HG02981 (cell line): ENCODE results near the gene CEP89.
"Not testable (repeated sequence)": the region's sequence is repeated elsewhere in the genome, so short reads cannot be mapped to it uniquely, and the experiment has no call there.

Experiments used
- ATAC-seq: cut with Tn5 transposase; IDR thresholded peaks from one replicate; pipeline ENCODE4 v1.9.1; 2021; ENCODE audit warnings: mild to moderate bottlenecking, moderate library complexity; ENCODE audit not compliant: unreplicated experiment

Gene CEP89

DNA sequence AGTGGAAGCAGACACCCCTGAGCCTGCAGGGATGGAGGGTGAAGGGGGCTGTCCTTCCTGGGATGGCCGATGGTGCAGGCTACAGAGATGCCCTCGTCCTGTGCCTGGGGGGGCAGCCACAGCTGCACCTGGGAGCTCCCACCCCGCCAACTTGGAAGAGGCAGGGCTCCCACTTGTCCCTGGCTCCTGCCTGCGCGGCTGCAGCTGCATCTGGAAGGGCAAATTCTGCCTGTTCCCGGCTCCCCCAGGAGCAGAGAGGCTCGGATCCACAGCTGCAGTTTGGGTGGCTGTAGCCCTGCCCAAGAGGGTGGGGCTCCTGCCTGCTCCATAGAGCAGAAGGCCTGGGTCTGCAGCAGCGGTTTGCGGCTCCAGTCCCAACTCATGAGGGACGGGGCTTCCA is 2.2 kb downstream of the CEP89 start:
- no peak for ATAC-seq

DNA sequence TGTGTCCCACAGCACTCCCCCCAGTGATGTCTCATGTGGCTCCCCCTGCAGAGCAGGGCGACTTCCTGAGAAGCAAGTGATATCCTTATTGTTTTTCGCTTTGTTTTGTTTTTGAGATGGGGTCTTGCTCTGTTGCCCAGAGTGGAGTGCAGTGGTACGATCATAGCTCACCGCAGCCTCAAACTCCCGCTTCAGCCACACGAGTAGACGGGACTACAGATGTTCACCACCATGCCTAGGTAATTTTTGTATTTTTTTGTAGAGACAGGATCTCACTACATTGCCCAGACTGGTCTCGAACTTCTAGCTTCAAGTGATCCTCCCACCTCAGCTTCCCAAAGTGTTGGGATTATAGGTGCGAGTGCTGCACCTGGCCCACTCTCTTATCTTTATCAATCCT is 5.0 kb downstream of the CEP89 start:
- ATAC-seq, result no peak

DNA sequence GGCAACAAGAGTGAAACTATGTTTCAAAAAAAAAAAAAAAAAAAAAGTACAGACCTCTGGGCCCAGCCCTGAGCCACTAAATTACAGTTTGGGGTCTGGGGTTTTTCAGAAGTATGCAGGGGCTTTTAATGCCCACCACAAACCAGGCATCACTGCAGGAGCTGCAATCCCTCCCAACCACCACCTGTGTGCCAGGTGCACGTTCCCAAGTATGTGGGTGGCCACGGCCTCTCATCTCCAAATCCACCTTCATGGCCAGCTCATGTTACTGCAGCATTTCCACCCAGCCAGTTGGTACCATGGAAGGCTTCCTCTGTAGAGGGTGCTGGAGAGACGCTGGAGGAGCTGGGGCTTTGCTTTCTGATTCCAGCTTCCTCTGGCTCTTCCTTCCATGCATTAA is 26.5 kb downstream of the CEP89 start:
- no peak for ATAC-seq

DNA sequence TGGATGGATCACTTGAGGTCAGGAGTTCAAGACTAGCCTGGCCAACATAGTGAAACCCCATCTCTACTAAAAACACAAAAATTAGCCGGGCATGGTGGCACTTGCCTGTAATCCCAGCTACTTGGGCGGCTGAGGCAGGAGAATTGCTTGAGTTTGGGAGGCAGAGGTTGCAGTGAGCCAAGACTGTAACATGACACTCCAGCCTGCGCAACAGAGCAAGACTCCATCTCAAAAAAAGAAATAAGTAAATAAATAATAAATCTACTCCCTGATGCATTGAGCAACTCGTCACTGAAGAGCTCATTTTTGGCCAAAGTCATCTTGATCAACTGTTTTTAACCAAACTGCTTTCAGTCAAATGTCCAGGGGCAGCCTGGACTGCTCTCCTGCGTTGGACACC is 30.5 kb downstream of the CEP89 start:
- not testable (repeated sequence) for ATAC-seq

DNA sequence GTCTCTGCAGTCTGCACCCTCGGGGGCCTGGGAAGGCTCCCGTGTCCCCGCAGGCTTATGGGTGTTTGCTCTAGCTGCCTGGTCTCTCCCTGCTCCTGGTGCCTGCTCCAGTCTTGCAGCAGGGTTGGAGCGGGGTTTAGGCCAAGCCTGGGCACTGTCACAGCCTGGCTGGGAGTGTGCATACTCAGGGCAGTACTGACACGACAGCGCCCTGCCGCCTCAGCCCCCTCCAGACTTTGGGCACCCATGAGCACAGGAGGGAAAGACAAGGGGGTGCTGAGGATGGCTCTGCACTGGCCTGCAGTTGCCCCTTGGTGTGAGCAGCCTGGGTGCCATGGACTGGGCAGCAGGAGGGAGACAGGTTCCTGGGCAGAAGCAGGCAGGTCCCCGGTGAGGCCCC is 35.7 kb downstream of the CEP89 start:
- no peak for ATAC-seq

DNA sequence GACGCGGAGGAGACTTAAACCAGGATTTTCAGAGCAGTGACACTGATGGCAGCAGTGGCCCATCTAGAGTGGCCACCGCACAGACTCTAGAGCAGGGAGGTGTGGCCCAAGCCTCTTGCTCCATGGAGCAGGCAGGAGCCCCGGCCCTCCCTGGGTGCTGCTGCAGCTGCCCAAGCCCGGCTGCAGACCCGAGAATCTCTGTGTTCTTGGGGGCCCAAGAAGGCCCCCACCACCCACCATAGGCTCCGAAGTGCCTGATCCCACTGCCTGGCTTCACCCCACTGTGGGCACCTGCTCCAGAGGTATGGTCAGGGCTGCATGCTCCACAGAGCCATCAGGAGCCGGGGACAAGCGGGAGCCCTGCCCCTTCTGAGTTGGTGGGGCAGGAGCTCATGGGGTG is 36.1 kb downstream of the CEP89 start:
- ATAC-seq, result no peak

DNA sequence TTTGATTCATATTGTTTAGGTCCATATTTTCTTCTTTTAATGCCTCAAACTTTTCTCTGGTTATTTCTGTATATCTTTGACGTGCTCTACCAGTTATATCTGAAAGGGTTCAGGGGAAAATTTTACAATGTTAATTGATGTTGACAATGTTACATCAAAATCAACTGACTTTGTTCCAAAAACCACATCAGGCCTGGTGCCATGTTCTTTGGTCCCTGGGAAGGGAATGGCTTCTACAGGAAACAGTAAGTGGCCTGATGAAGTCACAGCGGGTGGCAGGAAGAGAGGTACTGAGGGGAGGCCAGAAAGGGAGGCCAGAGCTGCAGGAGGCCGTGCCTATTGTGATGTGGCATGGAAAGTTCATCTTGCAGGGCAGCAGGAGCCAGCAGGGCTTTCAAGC is 38.2 kb downstream of the CEP89 start:
- ATAC-seq, result no peak

DNA sequence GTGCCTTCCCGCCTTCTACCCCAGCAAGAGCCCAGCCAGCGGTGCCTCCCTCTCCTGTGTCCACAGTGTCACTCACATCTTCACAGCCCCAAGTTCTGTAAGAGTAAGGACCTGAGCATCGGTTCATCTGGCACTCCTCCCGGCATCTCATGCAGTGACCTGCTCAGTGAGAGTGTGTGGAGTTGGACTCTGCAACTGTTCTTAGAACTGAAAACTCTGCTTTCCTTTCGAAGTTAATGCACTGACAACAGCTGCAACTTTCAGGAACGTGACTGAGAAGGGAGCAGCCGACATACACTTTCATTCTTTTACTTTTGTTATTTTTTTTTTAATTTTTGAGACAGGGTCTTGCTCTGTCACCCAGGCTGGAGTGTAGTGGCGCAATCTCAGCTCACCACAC is 41.2 kb downstream of the CEP89 start:
- ATAC-seq, result no peak

DNA sequence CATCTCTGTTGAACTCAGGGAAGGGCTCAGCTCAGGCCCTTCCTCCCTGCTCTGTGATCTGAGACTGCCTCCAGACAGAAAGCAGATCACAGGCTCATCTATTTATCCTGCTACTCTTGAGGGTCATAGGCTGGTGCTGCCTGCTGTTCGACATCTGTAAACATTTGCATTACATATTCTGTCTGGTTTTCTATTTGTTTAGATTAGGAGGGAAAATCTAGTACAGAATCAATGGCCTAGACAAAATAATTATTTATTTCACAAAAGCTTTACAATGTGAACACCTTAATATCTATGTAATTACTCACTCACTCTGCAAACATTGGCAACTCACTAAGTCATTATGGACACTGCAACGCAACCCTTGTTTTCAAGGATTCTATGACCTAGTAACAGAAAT is 43.0 kb downstream of the CEP89 start:
- ATAC-seq, result no peak

DNA sequence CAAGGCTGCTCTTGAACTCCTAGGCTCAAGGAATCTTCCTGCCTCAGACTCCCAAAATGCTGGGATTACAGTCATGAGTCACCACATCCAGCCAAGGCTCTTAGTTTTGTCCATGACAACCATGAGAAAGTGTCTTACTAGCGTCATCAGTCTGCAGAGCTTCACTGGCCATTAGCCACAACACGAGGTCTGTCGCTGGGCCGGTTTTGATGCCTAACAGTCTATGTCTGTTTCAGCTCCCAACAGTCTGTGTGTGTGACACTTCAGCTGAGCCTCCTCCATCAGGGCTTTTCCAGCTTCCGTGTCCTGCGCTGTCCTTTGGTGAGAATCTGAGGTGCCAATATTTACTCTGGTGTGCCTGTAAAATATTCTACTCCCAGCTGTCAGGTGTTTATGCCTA is 47.6 kb downstream of the CEP89 start:
- ATAC-seq, result no peak

DNA sequence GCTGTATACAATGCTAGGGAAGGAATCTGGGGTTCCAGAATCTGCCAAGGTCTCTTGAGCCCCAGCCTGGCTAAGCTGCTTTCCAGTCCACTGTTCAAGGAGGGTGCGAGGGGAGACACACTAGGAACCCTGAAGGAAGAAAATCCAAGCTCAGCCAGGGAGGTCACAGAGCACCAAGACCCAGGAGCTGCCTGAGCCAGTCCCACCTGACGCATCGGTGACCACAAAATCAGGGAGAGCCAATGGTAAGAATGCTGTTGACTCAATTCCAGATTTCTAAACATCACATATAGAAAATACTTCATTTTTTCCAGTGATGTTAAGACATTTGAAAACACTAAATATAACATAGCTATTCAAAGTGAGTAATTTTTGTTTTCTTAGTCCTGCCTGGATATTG is 50.1 kb downstream of the CEP89 start:
- ATAC-seq, result no peak

DNA sequence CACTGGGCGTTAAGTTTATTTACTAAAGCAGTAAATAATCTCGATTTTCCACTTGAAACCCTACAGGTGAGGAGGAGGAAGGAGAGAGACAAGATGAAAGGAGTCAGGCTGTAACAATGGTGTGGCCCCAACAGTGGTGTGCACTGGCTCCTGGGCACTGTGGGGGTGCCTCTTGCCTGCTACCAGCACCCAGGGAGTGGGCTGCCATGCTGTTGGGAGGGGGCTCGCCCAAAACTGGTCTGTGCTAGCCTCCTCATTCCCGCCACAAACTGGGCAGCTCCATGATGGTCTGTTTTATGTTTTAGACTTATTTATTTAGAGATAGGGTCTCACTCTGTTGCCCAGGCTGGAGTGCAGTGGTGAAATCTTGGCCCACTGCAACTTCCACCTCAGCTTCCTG is 52.4 kb downstream of the CEP89 start:
- no peak for ATAC-seq

DNA sequence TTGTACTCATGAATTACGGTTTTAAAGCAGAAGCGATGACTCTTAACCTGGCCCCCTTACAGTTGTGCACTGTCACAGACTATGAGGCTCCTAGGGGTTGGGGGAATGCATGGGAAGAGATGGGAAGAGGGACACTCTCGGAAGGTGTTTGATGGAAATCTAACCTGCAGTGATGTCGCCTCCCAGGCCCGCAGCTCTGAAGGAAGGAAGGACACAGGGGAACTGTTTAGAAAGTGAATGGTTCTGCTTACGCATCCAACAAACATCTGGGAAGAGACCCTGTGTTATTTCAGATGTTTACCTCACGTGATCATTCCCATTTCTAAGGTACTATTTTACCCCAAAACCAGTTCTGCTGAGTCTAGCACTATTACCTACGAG is 54.2 kb downstream of the CEP89 start:
- no peak for ATAC-seq

DNA sequence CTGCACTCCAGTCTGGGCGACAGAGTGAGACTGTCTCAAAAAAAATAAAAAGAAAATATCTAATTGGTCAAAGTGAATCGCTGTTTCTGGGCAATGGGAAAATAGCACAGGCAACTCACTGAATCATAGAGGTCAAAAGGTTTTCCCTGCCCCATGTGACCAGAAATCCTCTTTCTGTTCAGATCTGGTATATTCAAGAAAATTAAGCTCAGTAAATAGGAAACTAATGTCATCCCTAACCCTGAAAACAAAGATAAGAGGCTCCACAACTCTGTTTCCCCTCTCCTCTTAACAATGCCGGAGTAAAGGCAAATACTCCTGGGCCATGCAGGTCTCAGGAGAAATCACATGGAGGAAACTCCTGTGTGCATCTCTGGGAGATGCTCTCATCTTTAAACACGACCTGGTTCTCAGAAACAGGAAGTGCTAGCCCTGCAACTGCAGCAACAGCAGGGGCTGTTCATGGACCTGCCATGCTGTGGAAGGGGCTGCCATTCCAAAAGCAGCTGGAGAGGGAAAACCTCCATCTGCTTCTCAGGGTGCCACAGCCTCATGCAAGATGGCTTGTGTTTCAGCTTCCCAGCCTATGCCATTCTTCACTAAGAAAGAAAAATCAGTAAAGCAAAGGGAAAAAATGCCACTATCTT is 54.7 kb downstream of the CEP89 start:
- ATAC-seq, result no peak

DNA sequence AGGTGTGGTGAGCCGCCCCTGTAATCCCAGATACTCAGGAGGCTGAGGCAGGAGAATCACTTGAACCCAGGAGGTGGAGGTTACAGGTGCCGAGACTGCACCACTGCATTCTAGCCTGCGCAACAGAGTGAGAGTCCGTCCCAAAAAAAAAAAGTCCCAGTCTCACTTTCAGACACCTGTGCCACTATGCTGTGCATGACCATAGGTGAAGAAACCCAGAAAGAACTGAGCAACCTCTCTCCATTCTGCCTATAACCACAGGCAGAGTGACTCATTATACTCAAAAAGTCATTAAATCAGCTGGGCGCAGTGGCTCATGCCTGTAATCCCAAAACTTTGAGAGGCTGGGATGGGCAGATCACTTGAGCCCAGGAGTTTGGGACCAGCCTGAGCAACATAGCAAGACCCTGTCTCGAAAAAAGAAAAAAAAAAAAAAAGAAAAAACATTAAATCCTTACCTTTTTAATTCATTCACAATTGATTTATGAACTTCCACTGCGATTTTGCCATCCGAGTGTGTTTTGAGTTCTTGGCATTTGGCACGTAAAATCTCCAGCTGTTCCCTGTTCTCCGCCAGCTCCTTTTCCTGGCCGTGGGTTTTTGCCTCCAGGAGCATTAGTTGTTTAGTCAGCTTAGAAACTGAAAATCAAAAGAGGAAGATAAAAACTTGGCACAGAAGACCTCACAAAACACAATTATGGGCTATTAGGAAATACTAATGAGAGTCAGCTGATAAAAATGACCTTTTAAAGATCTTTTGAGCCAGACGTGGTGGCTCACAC is 56.7 kb downstream of the CEP89 start:
- ATAC-seq, result no peak

DNA sequence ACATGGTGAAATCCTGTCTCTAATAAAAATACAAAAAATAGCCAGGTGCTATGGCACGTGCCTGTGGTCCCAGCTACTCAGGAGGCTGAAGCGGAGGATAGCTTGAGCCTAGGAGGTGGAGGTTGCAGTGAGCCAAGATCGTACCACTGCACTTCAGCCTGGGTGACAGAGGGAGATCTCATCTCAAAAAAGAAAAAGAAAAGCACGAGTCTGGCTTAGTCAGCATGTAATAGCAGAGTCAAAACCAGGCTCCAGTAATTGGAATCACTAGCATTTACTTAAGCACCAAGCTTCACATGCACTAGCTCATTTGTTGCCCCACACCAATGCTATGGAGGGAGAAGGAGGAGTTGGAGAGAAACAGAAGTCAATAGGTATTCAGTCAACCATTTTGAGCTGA is 60.3 kb downstream of the CEP89 start:
- ATAC-seq, result no peak

DNA sequence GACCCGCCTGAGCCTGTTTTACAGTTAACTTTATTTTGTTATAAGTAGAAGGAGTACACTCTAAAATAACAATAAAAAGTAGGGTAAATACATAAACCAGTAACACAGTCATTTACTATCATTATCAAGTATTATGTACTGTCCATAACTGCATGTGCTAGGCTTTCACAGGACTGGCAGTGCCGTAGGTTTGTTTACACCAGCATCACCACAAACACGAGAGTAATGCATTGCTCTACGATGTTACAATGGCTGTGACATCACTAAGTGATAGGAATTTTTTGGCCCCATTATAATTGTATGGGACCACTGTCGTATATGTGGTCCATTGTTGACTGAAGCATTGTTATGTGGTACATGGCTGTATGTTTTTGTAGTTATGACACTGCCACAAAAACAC is 60.9 kb downstream of the CEP89 start:
- no peak for ATAC-seq

DNA sequence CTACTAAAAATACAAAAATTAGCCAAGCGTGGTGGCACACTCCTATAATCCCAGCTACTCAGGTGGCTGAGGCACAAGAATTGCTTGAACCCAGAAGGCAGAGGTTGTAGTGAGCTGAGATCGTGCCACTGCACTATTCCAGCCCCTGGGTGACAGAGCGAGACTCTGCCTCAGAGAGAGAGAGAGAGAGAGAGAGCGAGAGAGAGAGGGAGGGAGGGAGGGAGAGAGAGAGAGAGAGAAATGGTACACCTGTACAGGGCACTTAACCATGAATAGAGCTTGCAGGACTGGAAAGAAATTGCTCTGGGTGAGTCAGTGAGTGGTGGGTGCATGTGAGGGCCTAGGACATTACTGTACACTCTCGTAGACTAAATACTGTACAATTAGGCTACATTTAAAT is 61.7 kb downstream of the CEP89 start:
- no peak for ATAC-seq

DNA sequence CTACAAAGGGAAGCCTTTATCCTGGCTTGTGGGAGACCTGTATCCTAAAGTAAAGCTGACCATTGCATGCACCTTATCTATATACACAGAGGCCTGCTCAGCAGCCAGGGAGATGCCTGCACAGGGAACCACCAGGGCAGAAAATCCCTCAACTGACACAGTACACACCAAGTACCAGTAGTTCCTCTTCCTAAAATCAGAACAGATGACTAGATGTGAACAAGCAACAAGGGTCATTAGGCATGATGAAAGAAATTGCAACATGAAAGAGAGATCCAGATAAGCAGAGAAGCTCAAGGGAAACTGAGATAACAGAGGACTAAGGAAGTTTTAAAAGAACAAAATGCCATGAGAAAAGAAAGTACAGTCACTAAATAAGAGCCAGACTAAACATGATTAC is 62.5 kb downstream of the CEP89 start:
- no peak for ATAC-seq

DNA sequence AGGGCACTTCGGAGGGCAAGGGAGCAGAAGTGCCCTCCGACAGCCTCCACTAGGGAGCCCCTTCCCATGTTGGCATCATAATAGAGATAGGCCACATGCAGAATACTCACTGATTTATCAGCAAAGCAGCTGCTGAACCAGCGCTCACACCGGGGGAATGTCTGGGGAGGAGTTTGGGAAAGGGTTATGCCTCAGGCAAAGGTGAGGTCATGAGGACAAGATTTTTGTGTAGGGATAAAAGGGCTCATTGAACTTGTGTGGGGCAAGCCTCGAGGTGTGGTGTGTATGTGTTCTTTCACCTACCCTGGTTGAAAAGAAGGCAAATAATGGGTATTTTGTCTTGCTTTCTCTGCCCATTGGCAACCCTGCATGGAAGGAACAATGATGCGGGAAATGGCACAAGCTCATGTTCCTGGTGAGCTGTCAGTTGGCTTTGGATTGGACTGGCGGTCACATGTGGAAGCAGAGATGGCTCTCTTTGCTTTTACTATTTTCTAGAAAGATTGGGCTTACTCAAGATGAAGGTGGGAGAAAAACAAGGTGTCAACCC is 63.0 kb downstream of the CEP89 start:
- no peak for ATAC-seq

DNA sequence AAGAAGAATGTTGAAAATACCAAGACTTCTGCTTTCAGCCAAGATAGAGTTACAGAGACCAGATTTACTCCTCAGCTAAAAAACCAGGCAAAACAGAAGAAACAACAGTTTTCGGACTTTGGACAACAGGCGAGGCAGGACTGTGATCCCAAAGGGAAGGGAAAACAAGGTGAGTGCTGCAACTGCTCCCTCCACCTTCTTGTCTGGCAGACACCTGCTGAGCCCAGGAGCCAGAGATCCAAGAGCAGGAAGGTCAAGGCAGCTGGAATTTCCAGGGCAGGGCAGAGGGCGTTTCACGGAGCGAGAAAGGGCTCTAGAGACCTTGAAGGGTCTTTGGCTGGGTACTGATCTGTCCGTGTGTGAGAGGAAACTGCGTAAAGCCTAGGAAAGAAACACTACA is 69.3 kb downstream of the CEP89 start:
- ATAC-seq, result no peak

DNA sequence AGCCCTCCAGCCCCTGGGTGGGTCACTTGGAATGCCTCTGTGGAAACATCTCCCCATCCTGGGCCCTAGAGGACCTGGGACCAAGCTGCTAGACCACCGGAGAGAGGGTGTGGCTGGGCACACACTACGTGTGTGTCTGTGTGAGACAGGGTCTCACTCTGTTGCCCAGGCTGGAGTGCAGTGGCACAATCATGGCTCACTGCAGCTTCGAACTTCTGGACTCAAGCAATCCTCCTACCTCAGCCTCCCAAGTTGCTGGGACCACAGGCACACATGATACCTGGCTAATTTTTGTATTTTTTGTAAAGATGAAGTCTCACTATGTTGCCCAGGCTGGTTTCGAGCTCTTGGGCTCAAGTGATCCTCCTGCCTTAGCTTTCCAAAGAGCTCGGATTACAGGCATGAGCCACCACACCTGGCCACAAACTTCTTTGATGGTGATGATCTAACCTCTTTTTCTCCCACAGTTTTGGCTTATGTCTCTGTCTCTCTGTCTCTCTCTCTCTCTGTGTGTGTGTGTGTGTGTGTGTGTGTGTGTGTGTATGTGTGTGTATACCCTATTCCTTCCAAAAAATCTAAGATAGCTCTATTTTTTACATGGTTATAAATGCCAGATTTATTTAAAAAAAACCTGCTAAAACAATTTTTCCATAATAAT is 70.1 kb downstream of the CEP89 start:
- no peak for ATAC-seq
